Osteoblast (primary cell): Measurements from ENCODE around the gene KMT5B. TPM values are rescaled to one million over a fixed set of nuclear protein-coding genes. Genes with fewer than 3 reads are reported as not detected.

Experiments used
- DNase-seq: peaks from one replicate; pipeline ENCODE4 v3.0.0; 2011; ENCODE audit warnings: low spot score, mixed read lengths; ENCODE audit not compliant: insufficient read length; ENCODE audit errors: missing footprints
- H2AFZ ChIP-seq: 2 replicates; pipeline ENCODE4 v1.6.0; 2011; ENCODE audit warnings: mild to moderate bottlenecking, low read length
- H3K27ac ChIP-seq: 2 replicates; pipeline ENCODE4 v1.5.1; 2011; ENCODE audit warnings: mild to moderate bottlenecking, low read depth, low read length, moderate library complexity
- H3K27me3 ChIP-seq: 2 replicates; pipeline ENCODE4 v1.6.0; 2012; ENCODE audit warnings: mild to moderate bottlenecking, control low read depth, inconsistent platforms, low read length, moderate library complexity; ENCODE audit not compliant: insufficient read depth
- H3K36me3 ChIP-seq: 2 replicates; pipeline ENCODE4 v1.5.1; 2011; ENCODE audit warnings: mild to moderate bottlenecking, low read length, control low read depth, moderate library complexity; ENCODE audit not compliant: insufficient read depth
- H3K4me1 ChIP-seq: 2 replicates; pipeline ENCODE4 v1.5.1; 2011; ENCODE audit warnings: mild to moderate bottlenecking, low read length, control low read depth, moderate library complexity; ENCODE audit not compliant: insufficient read depth
- H3K4me2 ChIP-seq: 2 replicates; pipeline ENCODE4 v1.6.0; 2011; ENCODE audit warnings: mild to moderate bottlenecking, low read length; ENCODE audit not compliant: insufficient read depth
- H3K4me3 ChIP-seq: fragments of 200-600 bp; sonication (generic); 3 replicates; pipeline ENCODE4 v1.5.1; 2012; ENCODE audit warnings: mild to moderate bottlenecking, low read length, inconsistent platforms; ENCODE audit not compliant: insufficient read depth
- H3K79me2 ChIP-seq: 2 replicates; pipeline ENCODE4 v1.6.0; 2012; ENCODE audit warnings: mild to moderate bottlenecking, low read length, control low read depth, inconsistent platforms; ENCODE audit not compliant: insufficient read depth
- H3K9me3 ChIP-seq: 2 replicates; pipeline ENCODE4 v1.5.1; 2011; ENCODE audit warnings: low read depth, low read length, control low read depth
- H4K20me1 ChIP-seq: 2 replicates; pipeline ENCODE4 v1.6.0; 2012; ENCODE audit warnings: mild to moderate bottlenecking, low read length, control low read depth; ENCODE audit not compliant: insufficient read depth
- CTCF ChIP-seq: IDR thresholded peaks from 2 replicates; pipeline ENCODE4 v1.5.1; 2011; ENCODE audit warnings: mild to moderate bottlenecking, low read depth, low read length, moderate library complexity; ENCODE audit errors: extremely low read depth
- total RNA-seq: library from RNA; depleted of rRNA; stranded (reverse); fragments of >200 nt; gene quantifications from 2 replicates; pipeline ENCODE4 v1.2.3, GENCODE V29; 2012

KMT5B gene
- total RNA-seq, 1 donor: 27.1 TPM

DNA sequence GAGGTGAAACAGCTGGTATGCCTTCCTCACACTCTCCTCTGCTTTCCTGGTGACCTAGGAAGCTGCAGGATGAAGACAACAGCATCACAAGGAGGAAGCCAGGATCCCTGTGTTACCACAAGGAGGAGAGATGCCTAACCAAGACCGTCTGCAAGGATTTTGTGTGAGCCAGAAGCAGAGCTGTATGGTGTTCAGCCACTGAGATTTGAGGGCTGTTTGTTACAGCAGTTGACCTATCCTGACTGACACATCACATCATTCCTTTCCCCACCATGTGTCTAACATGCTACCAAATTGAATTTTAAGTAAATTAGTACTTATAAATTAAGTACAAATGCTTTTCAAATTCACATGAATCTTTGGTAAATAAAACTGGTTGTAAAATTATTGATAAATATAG lies 83.0 kb downstream of the KMT5B start:
- Histone ChIP-seq H3K9me3 (peaks cover 2% of the 10 kb centered on the region), H4K20me1 (no peaks in the 10 kb centered on the region), H3K36me3 (no peaks in the 10 kb centered on the region), H3K4me3 (no peak overlapping the region), H3K4me1 (peaks cover 7% of the 10 kb centered on the region), H3K79me2 (no peaks in the 10 kb centered on the region), H3K27ac (no peak overlapping the region), H2AFZ (no peak overlapping the region), H3K4me2 (no peak overlapping the region), H3K27me3 (no peaks in the 10 kb centered on the region)
- no peak for TF ChIP-seq CTCF
- DNase-seq: no peak

GRCh38 chr11:68128682-68129327 lies 84.3 kb downstream of the KMT5B start:
- Histone ChIP-seq H3K9me3 (peaks cover 2% of the 10 kb centered on the region), H3K4me1 (peaks cover 7% of the 10 kb centered on the region), H4K20me1 (no peaks in the 10 kb centered on the region), H3K36me3 (no peaks in the 10 kb centered on the region), H3K79me2 (no peaks in the 10 kb centered on the region), H2AFZ (peak overlapping the region; percentile 61), H3K27me3 (no peaks in the 10 kb centered on the region), H3K4me2 (peak overlapping the region; percentile 72), H3K27ac (no peak overlapping the region), H3K4me3 (peak overlapping the region; percentile 61)
- no peak for TF ChIP-seq CTCF
- peak; percentile 85 for DNase-seq

GRCh38 chr11:68127714-68128681 lies 85.1 kb downstream of the KMT5B start:
- H3K4me3 ChIP-seq: peak overlapping the region; percentile 61
- H3K27me3 ChIP-seq: no peaks in the 10 kb centered on the region
- no peaks in the 10 kb centered on the region for H4K20me1 ChIP-seq
- no peak overlapping the region for H3K27ac ChIP-seq
- H3K9me3 ChIP-seq: no peaks in the 10 kb centered on the region
- no peak for TF ChIP-seq CTCF
- peak overlapping the region; percentile 72 for H3K4me2 ChIP-seq
- peaks cover 7% of the 10 kb centered on the region for H3K4me1 ChIP-seq
- H2AFZ ChIP-seq: no peak overlapping the region
- no peaks in the 10 kb centered on the region for H3K79me2 ChIP-seq
- no peaks in the 10 kb centered on the region for H3K36me3 ChIP-seq
- peak; percentile 93 for DNase-seq

DNA sequence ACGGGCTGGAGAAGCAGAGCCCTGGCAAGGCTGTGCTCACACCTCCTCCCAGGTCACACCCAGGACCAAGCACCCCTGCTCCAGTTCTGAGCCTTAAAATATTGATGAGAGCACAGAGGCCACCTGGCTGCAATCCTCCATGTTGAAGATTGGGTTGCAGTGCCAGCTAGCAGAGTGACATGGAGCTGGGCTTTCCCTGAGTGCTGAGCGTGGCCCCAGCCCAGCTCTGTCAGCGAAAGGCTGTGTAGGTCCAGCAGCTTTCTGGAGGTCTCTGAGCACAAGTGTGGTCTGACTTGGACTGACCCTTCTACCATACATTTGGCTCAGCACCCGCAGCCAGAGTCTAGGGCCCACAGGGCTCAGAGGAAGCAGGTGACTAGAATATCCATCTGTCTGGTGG lies 87.9 kb downstream of the KMT5B start:
- H3K4me3 ChIP-seq: no peak overlapping the region
- no peak overlapping the region for H3K27ac ChIP-seq
- H3K4me2 ChIP-seq: no peak overlapping the region

More for the DNA sequence above, 87.9 kb downstream of the KMT5B start:
- no peak for TF ChIP-seq CTCF
- Histone ChIP-seq H4K20me1 (no peaks in the 10 kb centered on the region), H2AFZ (no peak overlapping the region), H3K9me3 (no peaks in the 10 kb centered on the region), H3K4me1 (peaks cover 18% of the 10 kb centered on the region), H3K36me3 (no peaks in the 10 kb centered on the region), H3K27me3 (no peaks in the 10 kb centered on the region), H3K79me2 (peaks cover 3% of the 10 kb centered on the region)
- no peak for DNase-seq
